Parathyroid adenoma (tissue), 2 donors: ENCODE data around the gene MTERF4.

Experiments
- H2AFZ ChIP-seq: fragments of 300-600 bp; sonication (generic); one replicate; pipeline ENCODE4 v1.7.0; 2017; ENCODE audit warnings: antibody characterized with exemption, mild to moderate bottlenecking
- H3K27ac ChIP-seq: fragments of 300-600 bp; sonication (generic); one replicate; pipeline ENCODE4 v1.7.0; 2017
- H3K27me3 ChIP-seq: fragments of 300-600 bp; sonication (generic); one replicate; pipeline ENCODE4 v1.7.0; 2017; ENCODE audit warnings: low read length; ENCODE audit not compliant: control insufficient read depth, insufficient read depth
- H3K36me3 ChIP-seq: fragments of 300-600 bp; sonication (generic); one replicate; pipeline ENCODE4 v1.7.0; 2017; ENCODE audit warnings: low read length; ENCODE audit not compliant: control insufficient read depth, insufficient read depth
- H3K4me1 ChIP-seq: fragments of 300-600 bp; sonication (generic); one replicate; pipeline ENCODE4 v1.7.0; 2017; ENCODE audit warnings: control low read depth
- H3K4me2 ChIP-seq: fragments of 300-600 bp; sonication (generic); one replicate; pipeline ENCODE4 v1.7.0; 2017; ENCODE audit warnings: low read length
- H3K4me3 ChIP-seq: fragments of 300-600 bp; sonication (generic); one replicate; pipeline ENCODE4 v1.7.0; 2017; ENCODE audit warnings: low read depth, low read length
- H3K79me2 ChIP-seq: fragments of 300-600 bp; sonication (generic); one replicate; pipeline ENCODE4 v1.7.0; 2017; ENCODE audit warnings: control low read depth
- H3K9ac ChIP-seq: fragments of 300-600 bp; sonication (generic); one replicate; pipeline ENCODE4 v1.7.0; 2017; ENCODE audit warnings: mild to moderate bottlenecking
- H3K9me3 ChIP-seq: fragments of 300-600 bp; sonication (generic); one replicate; pipeline ENCODE4 v1.7.0; 2017; ENCODE audit warnings: low read length; ENCODE audit not compliant: control insufficient read depth
- TF ChIP-seq, protein P1 (sequence below): fragments of 300-600 bp; sonication (generic); IDR thresholded peaks from one replicate; pipeline ENCODE4 v1.7.0; 2017; ENCODE audit warnings: antibody characterized with exemption, mild to moderate bottlenecking
- donor health status: primary hyperparathyroidism.

MTERF4 gene

DNA sequence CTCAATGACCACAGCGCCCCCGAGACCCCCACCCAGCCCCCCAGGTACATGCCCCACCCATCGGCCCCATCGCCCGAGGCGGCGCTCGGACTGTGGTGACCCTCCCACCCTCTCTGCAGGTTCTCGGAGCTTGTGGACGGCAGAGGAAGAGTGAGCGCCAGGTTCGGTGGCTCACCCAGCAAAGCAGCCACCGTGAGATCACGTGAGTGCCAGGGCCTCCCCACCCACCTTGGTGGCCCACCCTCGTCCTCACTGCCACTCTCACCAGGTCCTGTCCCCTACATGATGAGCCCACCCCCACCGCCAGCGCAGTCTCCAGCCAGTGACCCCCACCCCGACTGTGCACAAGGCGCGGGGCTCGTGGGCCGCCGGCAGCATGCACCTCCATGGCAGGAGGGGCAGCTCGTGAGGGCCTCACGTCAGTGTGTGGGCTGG, 30.4 kb downstream of the MTERF4 start:
- no peaks in the 10 kb centered on the region for H3K36me3 ChIP-seq
- no peak overlapping the region for H3K27ac ChIP-seq
- TF ChIP-seq, protein P1, sequence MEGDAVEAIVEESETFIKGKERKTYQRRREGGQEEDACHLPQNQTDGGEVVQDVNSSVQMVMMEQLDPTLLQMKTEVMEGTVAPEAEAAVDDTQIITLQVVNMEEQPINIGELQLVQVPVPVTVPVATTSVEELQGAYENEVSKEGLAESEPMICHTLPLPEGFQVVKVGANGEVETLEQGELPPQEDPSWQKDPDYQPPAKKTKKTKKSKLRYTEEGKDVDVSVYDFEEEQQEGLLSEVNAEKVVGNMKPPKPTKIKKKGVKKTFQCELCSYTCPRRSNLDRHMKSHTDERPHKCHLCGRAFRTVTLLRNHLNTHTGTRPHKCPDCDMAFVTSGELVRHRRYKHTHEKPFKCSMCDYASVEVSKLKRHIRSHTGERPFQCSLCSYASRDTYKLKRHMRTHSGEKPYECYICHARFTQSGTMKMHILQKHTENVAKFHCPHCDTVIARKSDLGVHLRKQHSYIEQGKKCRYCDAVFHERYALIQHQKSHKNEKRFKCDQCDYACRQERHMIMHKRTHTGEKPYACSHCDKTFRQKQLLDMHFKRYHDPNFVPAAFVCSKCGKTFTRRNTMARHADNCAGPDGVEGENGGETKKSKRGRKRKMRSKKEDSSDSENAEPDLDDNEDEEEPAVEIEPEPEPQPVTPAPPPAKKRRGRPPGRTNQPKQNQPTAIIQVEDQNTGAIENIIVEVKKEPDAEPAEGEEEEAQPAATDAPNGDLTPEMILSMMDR, result no peak
- no peaks in the 10 kb centered on the region for H3K79me2 ChIP-seq
- no peaks in the 10 kb centered on the region for H3K4me1 ChIP-seq
- H3K27me3 ChIP-seq, result no peaks in the 10 kb centered on the region
- no peak overlapping the region for H2AFZ ChIP-seq
- no peak overlapping the region for H3K4me2 ChIP-seq
- H3K9me3 ChIP-seq, result no peaks in the 10 kb centered on the region
- no peak overlapping the region for H3K4me3 ChIP-seq
- H3K9ac ChIP-seq, result no peak overlapping the region

DNA sequence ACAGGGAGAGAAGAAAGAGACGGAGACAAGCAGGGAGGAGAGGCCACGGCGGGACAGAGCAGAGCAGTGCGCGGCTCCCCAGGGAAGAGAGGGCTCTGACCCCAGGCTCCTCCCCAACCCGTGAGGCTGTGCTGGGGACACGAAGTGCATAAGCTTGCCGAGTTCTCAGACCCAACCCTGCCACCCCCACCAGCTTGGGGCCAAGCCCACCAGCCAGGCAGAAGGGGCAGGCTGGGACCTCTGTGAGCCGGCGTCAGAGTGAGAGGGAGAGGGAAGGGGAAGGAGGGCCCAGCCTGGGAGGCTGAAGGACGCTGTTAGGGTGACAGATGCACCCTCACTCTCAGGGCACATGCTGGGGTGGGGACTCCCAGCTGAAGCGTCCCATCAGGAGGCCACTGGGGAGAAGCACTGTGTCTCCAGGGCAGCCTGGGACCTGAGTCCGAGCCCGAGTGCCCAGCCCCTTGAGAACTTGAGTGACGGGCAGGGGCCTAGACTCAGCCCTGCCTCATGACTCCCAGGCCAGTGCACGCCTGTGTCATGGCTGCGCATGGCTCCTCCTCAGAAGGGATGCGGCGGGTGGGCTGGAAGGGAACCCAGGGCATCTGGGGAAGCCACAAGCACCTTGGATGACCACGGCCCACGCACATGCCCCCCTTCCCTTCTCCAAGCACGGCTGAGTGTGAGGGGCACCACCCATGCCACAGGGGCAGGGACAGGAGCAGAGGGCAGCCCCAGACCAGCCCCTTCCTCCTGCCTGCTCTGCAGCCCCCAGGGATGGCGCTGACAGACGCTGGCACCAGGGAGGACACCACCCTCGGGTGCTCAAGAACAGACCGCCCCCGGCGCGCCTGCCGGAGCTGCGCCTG, 31.0 kb downstream of the MTERF4 start:
- H3K36me3 ChIP-seq, result no peaks in the 10 kb centered on the region
- H3K4me2 ChIP-seq, result no peak overlapping the region
- H2AFZ ChIP-seq, result no peak overlapping the region
- H3K9ac ChIP-seq, result no peak overlapping the region
- no peaks in the 10 kb centered on the region for H3K79me2 ChIP-seq
- no peak overlapping the region for H3K4me3 ChIP-seq
- no peaks in the 10 kb centered on the region for H3K27me3 ChIP-seq
- no peak overlapping the region for H3K27ac ChIP-seq
- H3K9me3 ChIP-seq, result no peaks in the 10 kb centered on the region
- no peaks in the 10 kb centered on the region for H3K4me1 ChIP-seq
- TF ChIP-seq, protein P1, result no peak

DNA sequence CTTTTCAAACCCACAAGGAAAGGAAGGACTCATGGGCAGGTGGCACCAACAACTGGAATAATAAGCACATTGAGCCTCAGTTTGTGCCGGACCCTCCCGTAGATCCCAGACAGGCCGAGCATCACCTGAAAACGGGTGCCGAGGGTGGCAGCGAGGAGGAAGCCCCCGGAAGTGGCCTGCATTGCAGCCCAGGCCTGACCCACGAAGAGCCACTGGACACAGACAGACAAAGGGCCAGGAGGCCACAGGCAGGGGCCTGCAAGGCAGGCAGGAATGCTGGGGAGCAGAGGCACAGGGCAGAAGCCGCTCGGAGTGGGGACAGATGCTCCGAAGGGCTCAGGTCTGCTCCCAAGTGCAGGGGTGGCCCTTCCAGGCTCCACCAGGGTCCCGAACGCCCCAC, 31.7 kb downstream of the MTERF4 start:
- no peak overlapping the region for H2AFZ ChIP-seq
- H3K4me2 ChIP-seq, result no peak overlapping the region

DNA sequence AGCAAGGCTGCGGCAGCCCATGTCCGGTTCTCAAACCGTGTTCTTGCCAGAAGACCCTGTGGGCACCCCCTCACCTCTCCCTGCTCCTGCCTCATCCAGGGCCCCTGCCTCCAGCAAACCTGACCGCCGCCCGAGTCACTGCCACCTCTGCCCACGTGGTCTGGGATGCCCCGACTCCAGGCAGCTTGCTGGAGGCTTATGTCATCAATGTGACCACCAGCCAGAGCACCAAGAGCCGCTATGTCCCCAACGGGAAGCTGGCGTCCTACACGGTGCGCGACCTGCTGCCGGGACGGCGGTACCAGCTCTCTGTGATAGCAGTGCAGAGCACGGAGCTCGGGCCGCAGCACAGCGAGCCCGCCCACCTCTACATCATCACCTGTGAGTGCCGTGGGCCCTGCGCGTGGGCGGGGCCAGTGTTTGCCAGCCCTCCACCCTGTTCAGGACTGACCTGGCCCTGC, 32.2 kb downstream of the MTERF4 start:
- H3K4me3 ChIP-seq, result no peak overlapping the region
- H3K27ac ChIP-seq, result no peak overlapping the region
- H3K36me3 ChIP-seq, result no peaks in the 10 kb centered on the region
- H3K9ac ChIP-seq, result no peak overlapping the region
- H3K4me2 ChIP-seq, result no peak overlapping the region
- H3K9me3 ChIP-seq, result no peaks in the 10 kb centered on the region
- TF ChIP-seq, protein P1, result no peak
- H3K27me3 ChIP-seq, result no peaks in the 10 kb centered on the region
- no peak overlapping the region for H2AFZ ChIP-seq
- no peaks in the 10 kb centered on the region for H3K79me2 ChIP-seq
- H3K4me1 ChIP-seq, result no peaks in the 10 kb centered on the region

More for the DNA sequence above, 31.7 kb downstream of the MTERF4 start:
- TF ChIP-seq, protein P1, result no peak
- Histone ChIP-seq H3K9ac (no peak overlapping the region), H3K27ac (no peak overlapping the region), H3K79me2 (no peaks in the 10 kb centered on the region), H3K4me3 (no peak overlapping the region), H3K4me1 (no peaks in the 10 kb centered on the region), H3K36me3 (no peaks in the 10 kb centered on the region), H3K9me3 (no peaks in the 10 kb centered on the region), H3K27me3 (no peaks in the 10 kb centered on the region)
